Measurements from ENCODE around the gene AHCTF1. TPM values are rescaled to one million over a fixed set of nuclear protein-coding genes. Genes with fewer than 3 reads are reported as not detected.

Gene AHCTF1
- total RNA-seq, 2 donors from 2014 or later = 36.9 to 41.9 TPM

- Mint-ChIP-seq H3K4me3 (no peak overlapping the region), H3K27ac (no peak overlapping the region), H3K36me3 (ENCODE audit: low read depth) (no peaks in the 10 kb centered on the region), H3K4me1 (peaks cover 27% of the 10 kb centered on the region), H3K27me3 (ENCODE audit: insufficient read depth) (peaks cover 1% of the 10 kb centered on the region), H3K9me3 (peaks cover 2% of the 10 kb centered on the region)
- Histone ChIP-seq H3K4me3 (ENCODE audit: low read length) (no peak overlapping the region), H3K27ac (ENCODE audit: low read depth, low read length) (no peak overlapping the region), H3K9me3 (ENCODE audit: control insufficient read depth, low read length) (no peaks in the 10 kb centered on the region), H3K9ac (ENCODE audit: extremely low read depth, low read length, poor library complexity, severe bottlenecking) (no peak overlapping the region), H3K27me3 (ENCODE audit: control insufficient read depth, insufficient read depth, low read length, poor library complexity, severe bottlenecking) (no peaks in the 10 kb centered on the region), H3K36me3 (ENCODE audit: control insufficient read depth, insufficient read depth, low read length) (no peaks in the 10 kb centered on the region), H3K4me1 (ENCODE audit: control insufficient read depth, insufficient read depth, low read length) (no peaks in the 10 kb centered on the region)
- WGBS, 2 experiments (ENCODE audit: insufficient coverage in 1 of 2, insufficient read length in 1 of 2) = 94 to 100% methylated on average over 7 of the region's 7 CpGs
- no peak for DNase-seq
- no peak for TF ChIP-seq CTCF (conservative IDR thresholded peaks at IDR 0.05)
Observed at GRCh38 chr1:246790364-246790763, 141.4 kb downstream of the AHCTF1 start.

GRCh38 chr1:246789454-246790339 lies 142.1 kb downstream of the AHCTF1 start:
- no peak overlapping the region for H3K4me3 Mint-ChIP-seq
- no peaks in the 10 kb centered on the region for H3K36me3 ChIP-seq (ENCODE audit: control insufficient read depth, insufficient read depth, low read length)
- H3K9ac ChIP-seq (ENCODE audit: extremely low read depth, low read length, poor library complexity, severe bottlenecking) = no peak overlapping the region
- H3K27ac Mint-ChIP-seq = no peak overlapping the region
- H3K27ac ChIP-seq (ENCODE audit: low read depth, low read length) = no peak overlapping the region
- peaks cover 1% of the 10 kb centered on the region for H3K27me3 Mint-ChIP-seq (ENCODE audit: insufficient read depth)
- peaks cover 2% of the 10 kb centered on the region for H3K9me3 Mint-ChIP-seq
- no peak for TF ChIP-seq CTCF (conservative IDR thresholded peaks at IDR 0.05)
- peaks cover 23% of the 10 kb centered on the region for H3K4me1 Mint-ChIP-seq
- peak; percentile 65 for DNase-seq
- no peaks in the 10 kb centered on the region for H3K27me3 ChIP-seq (ENCODE audit: control insufficient read depth, insufficient read depth, low read length, poor library complexity, severe bottlenecking)
- no peak overlapping the region for H3K4me3 ChIP-seq (ENCODE audit: low read length)
- 84 to 85% methylated on average over 13 to 25 of the region's 25 CpGs for WGBS, 2 experiments (ENCODE audit: insufficient coverage in 1 of 2, insufficient read length in 1 of 2)
- no peaks in the 10 kb centered on the region for H3K4me1 ChIP-seq (ENCODE audit: control insufficient read depth, insufficient read depth, low read length)
- H3K9me3 ChIP-seq (ENCODE audit: control insufficient read depth, low read length) = no peaks in the 10 kb centered on the region
- H3K36me3 Mint-ChIP-seq (ENCODE audit: low read depth) = no peaks in the 10 kb centered on the region

Other genes with a start within 250 kb of the AHCTF1 start
- gene SCCPDH, start 207.5 kb downstream of the AHCTF1 start, total RNA-seq = 10 to 100 TPM; 25.1 to 28.9 TPM
- gene ZNF695, start 76.1 kb upstream of the AHCTF1 start, total RNA-seq = 10 to 100 TPM; 16.4 to 22.6 TPM
- 10 to 100 TPM; 10.9 to 15.7 TPM for gene ZNF670, start 146.9 kb upstream of the AHCTF1 start, total RNA-seq
- gene ZNF669, start 172.4 kb upstream of the AHCTF1 start, total RNA-seq = 10 to 100 TPM; 14.3 to 20.6 TPM
- 100 to 1,000 TPM in 1 of 2 donors, 10 to 100 TPM in 1; 93.3 to 101 TPM for gene ZNF124, start 240.1 kb upstream of the AHCTF1 start, total RNA-seq

All from endodermal cell (in vitro differentiated cells).